Measurements from ENCODE around the gene TMPRSS3. TPM values are rescaled to one million over a fixed set of nuclear protein-coding genes. Genes with fewer than 3 reads are reported as not detected.

The TMPRSS3 gene
- total and polyA plus RNA-seq, 2 of the 13 experiments (the other 11 are each of a cell fraction or from before 2014, with no cell fraction given): 2.8 to 16.9 TPM

DNA sequence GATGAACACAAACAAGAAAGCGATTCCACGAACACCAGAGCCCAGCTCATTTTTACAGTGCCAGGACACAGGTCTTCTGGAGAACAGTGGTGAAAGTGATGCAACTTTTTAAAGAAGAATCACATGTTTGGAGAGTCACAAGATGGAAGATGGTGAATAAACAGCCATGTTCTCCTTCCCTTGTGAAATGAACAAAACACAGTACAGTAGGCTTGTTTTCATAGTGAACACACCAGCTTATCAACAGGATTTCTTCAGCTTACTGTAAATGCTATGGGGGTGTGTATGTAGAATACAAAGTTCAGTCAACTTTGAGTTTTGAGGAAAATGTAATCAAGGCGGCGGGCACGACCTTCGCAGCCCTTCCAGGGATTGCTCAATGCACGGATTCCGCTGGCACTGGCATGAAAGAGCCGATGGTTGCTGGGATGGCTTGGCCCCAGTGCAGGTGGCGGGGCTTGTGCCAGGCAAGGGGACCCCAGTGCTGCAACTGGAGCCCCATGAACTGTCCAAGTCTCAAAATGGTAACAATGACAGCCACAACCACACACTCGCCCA is 9.7 kb downstream of the TMPRSS3 start (continued):
- TF ChIP-seq, protein P1, sequence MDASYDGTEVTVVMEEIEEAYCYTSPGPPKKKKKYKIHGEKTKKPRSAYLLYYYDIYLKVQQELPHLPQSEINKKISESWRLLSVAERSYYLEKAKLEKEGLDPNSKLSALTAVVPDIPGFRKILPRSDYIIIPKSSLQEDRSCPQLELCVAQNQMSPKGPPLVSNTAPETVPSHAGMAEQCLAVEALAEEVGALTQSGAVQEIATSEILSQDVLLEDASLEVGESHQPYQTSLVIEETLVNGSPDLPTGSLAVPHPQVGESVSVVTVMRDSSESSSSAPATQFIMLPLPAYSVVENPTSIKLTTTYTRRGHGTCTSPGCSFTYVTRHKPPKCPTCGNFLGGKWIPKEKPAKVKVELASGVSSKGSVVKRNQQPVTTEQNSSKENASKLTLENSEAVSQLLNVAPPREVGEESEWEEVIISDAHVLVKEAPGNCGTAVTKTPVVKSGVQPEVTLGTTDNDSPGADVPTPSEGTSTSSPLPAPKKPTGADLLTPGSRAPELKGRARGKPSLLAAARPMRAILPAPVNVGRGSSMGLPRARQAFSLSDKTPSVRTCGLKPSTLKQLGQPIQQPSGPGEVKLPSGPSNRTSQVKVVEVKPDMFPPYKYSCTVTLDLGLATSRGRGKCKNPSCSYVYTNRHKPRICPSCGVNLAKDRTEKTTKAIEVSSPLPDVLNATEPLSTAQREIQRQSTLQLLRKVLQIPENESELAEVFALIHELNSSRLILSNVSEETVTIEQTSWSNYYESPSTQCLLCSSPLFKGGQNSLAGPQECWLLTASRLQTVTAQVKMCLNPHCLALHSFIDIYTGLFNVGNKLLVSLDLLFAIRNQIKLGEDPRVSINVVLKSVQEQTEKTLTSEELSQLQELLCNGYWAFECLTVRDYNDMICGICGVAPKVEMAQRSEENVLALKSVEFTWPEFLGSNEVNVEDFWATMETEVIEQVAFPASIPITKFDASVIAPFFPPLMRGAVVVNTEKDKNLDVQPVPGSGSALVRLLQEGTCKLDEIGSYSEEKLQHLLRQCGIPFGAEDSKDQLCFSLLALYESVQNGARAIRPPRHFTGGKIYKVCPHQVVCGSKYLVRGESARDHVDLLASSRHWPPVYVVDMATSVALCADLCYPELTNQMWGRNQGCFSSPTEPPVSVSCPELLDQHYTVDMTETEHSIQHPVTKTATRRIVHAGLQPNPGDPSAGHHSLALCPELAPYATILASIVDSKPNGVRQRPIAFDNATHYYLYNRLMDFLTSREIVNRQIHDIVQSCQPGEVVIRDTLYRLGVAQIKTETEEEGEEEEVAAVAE (CRISPR knock-in tag; IDR thresholded peaks at IDR 0.05; ENCODE audit: borderline replicate concordance): peak; percentile 76; the same call in 1 of the 2 replicates
- no peak for TF ChIP-seq KAT7 (CRISPR knock-in tag; IDR thresholded peaks at IDR 0.05; ENCODE audit: borderline replicate concordance)
- peak; percentile 79 for TF ChIP-seq HNF4G (IDR thresholded peaks at IDR 0.05; ENCODE audit: borderline replicate concordance, low read depth, low read length)
- peak; percentile 74; the same call in 1 of the 2 replicates for TF ChIP-seq HNF4G (CRISPR knock-in tag; IDR thresholded peaks at IDR 0.05; ENCODE audit: borderline replicate concordance, low read depth)
- peak; percentile 85 for TF ChIP-seq FOXK2 (IDR thresholded peaks at IDR 0.05)
- no peak; the same call in 1 of the 2 replicates for TF ChIP-seq RFXANK (CRISPR knock-in tag; IDR thresholded peaks at IDR 0.05)
- TF ChIP-seq RXRB (CRISPR knock-in tag; IDR thresholded peaks at IDR 0.05; ENCODE audit: borderline replicate concordance): peak; percentile 95
- TF ChIP-seq, protein P2, sequence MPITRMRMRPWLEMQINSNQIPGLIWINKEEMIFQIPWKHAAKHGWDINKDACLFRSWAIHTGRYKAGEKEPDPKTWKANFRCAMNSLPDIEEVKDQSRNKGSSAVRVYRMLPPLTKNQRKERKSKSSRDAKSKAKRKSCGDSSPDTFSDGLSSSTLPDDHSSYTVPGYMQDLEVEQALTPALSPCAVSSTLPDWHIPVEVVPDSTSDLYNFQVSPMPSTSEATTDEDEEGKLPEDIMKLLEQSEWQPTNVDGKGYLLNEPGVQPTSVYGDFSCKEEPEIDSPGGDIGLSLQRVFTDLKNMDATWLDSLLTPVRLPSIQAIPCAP (CRISPR knock-in tag; IDR thresholded peaks at IDR 0.05; ENCODE audit: low read depth): no peak
- TF ChIP-seq KLF16 (CRISPR knock-in tag; IDR thresholded peaks at IDR 0.05): peak in 1 of 2 experiments; percentile 60; a peak in 2 of 4 replicates
- TF ChIP-seq ZMYM4 (CRISPR knock-in tag; IDR thresholded peaks at IDR 0.05): peak; percentile 70
- no peak for TF ChIP-seq ZNF747 (CRISPR knock-in tag; IDR thresholded peaks at IDR 0.05; ENCODE audit: borderline replicate concordance)
- peak; percentile 41; the same call in 1 of the 2 replicates for TF ChIP-seq ZNF34 (CRISPR knock-in tag; IDR thresholded peaks at IDR 0.05; ENCODE audit: borderline replicate concordance)
- 0 out of 2 replicates have a peak, but pooled peaks have one; percentile 8 for TF ChIP-seq ZNF121 (CRISPR knock-in tag; IDR thresholded peaks at IDR 0.05)
- no peak for TF ChIP-seq HOXD1 (CRISPR knock-in tag; IDR thresholded peaks at IDR 0.05)
- TF ChIP-seq, protein P3, sequence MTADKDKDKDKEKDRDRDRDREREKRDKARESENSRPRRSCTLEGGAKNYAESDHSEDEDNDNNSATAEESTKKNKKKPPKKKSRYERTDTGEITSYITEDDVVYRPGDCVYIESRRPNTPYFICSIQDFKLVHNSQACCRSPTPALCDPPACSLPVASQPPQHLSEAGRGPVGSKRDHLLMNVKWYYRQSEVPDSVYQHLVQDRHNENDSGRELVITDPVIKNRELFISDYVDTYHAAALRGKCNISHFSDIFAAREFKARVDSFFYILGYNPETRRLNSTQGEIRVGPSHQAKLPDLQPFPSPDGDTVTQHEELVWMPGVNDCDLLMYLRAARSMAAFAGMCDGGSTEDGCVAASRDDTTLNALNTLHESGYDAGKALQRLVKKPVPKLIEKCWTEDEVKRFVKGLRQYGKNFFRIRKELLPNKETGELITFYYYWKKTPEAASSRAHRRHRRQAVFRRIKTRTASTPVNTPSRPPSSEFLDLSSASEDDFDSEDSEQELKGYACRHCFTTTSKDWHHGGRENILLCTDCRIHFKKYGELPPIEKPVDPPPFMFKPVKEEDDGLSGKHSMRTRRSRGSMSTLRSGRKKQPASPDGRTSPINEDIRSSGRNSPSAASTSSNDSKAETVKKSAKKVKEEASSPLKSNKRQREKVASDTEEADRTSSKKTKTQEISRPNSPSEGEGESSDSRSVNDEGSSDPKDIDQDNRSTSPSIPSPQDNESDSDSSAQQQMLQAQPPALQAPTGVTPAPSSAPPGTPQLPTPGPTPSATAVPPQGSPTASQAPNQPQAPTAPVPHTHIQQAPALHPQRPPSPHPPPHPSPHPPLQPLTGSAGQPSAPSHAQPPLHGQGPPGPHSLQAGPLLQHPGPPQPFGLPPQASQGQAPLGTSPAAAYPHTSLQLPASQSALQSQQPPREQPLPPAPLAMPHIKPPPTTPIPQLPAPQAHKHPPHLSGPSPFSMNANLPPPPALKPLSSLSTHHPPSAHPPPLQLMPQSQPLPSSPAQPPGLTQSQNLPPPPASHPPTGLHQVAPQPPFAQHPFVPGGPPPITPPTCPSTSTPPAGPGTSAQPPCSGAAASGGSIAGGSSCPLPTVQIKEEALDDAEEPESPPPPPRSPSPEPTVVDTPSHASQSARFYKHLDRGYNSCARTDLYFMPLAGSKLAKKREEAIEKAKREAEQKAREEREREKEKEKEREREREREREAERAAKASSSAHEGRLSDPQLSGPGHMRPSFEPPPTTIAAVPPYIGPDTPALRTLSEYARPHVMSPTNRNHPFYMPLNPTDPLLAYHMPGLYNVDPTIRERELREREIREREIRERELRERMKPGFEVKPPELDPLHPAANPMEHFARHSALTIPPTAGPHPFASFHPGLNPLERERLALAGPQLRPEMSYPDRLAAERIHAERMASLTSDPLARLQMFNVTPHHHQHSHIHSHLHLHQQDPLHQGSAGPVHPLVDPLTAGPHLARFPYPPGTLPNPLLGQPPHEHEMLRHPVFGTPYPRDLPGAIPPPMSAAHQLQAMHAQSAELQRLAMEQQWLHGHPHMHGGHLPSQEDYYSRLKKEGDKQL (CRISPR knock-in tag; IDR thresholded peaks at IDR 0.05; ENCODE audit: low read depth): peak; percentile 73; the same call in 1 of the 2 replicates
- TF ChIP-seq NFE2 (CRISPR knock-in tag; IDR thresholded peaks at IDR 0.05): no peak
- TF ChIP-seq ZNF546 (CRISPR knock-in tag; conservative IDR thresholded peaks at IDR 0.05): no peak
- TF ChIP-seq TEAD3 (CRISPR knock-in tag; optimal IDR thresholded peaks at IDR 0.05; ENCODE audit: borderline replicate concordance): peak; percentile 90
- TF ChIP-seq TBX3 (IDR thresholded peaks at IDR 0.05; ENCODE audit: borderline replicate concordance): peak; percentile 55; the same call in 1 of the 2 replicates
- TF ChIP-seq GTF3A (CRISPR knock-in tag; conservative IDR thresholded peaks at IDR 0.05): no peak
- TF ChIP-seq TARDBP (CRISPR knock-in tag; IDR thresholded peaks at IDR 0.05): peak; percentile 79

Data from HepG2 (cell line).